Small intestine (tissue), 7 donors: Measurements from ENCODE around the gene AHNAK. TPM values are rescaled to one million over a fixed set of nuclear protein-coding genes. Genes with fewer than 3 reads are reported as not detected.
A peak's percentile ranks its signal among the peaks of the same experiment; 100 is the strongest.
"Not testable (repeated sequence)": the region's sequence is repeated elsewhere in the genome, so short reads cannot be mapped to it uniquely, and the experiment has no call there.

ENCODE experiments used
- DNase-seq, 2 donors: peaks; one replicate each; pipeline versions ENCODE4 v3.0.0 to v3.0.0-alpha.2; 2013
- FAIRE-seq: peaks from 2 replicates; lab custom pipeline; 2012; peaks lifted over from hg19 to GRCh38; lab: Jason Lieb, UNC
- H3K27ac ChIP-seq, 3 donors: one replicate each; pipeline ENCODE4 v1.5.1; 2013; ENCODE audit warnings: low read length in 2 of 3, mild to moderate bottlenecking in 2 of 3, control low read depth in 1 of 3, inconsistent platforms in 1 of 3, low read depth in 1 of 3, moderate library complexity in 1 of 3
- H3K27me3 ChIP-seq, 3 donors: one replicate each; pipeline ENCODE4 v1.6.1; 2013; ENCODE audit warnings: low read length in 3 of 3, inconsistent platforms in 1 of 3; ENCODE audit not compliant: control insufficient read depth in 3 of 3, insufficient read depth in 3 of 3
- H3K36me3 ChIP-seq, 3 donors: one replicate each; pipeline ENCODE4 v1.6.1; 2013; ENCODE audit warnings: low read length in 3 of 3, inconsistent platforms in 1 of 3, low read depth in 1 of 3, mild to moderate bottlenecking in 1 of 3, moderate library complexity in 1 of 3; ENCODE audit not compliant: control insufficient read depth in 3 of 3, insufficient read depth in 2 of 3
- H3K4me1 ChIP-seq, 3 donors: one replicate each; pipeline ENCODE4 v1.6.1; 2013; ENCODE audit warnings: low read length in 2 of 3, inconsistent platforms in 1 of 3, low read depth in 1 of 3, mild to moderate bottlenecking in 1 of 3, moderate library complexity in 1 of 3; ENCODE audit not compliant: control insufficient read depth in 3 of 3, insufficient read depth in 2 of 3
- H3K4me3 ChIP-seq, 3 donors: one replicate each; pipeline ENCODE4 v1.5.1; 2013; ENCODE audit warnings: low read length in 3 of 3, control low read depth in 1 of 3, inconsistent platforms in 1 of 3, low read depth in 1 of 3, mild to moderate bottlenecking in 1 of 3, moderate library complexity in 1 of 3
- H3K9me3 ChIP-seq, 2 donors: one replicate each; pipeline ENCODE4 v1.6.1; 2013; ENCODE audit warnings: low read depth in 1 of 2, low read length in 1 of 2; ENCODE audit not compliant: control insufficient read depth in 2 of 2, insufficient read depth in 1 of 2
- WGBS, 3 donors: extraction: QIAGEN DNeasy Blood & Tissue Kit; methylation state at CpG; one replicate each; pipeline ENCODE4 v1.1.7; 2013; 5-methylcytosine and 5-hydroxymethylcytosine counted together
- polyA plus RNA-seq, 4 donors: library from polyadenylated mRNA; stranded (reverse) in 3 of 4; unstranded in 1 of 4; fragments of 200-250 nt in 3 of 4; fragments of 120-200 nt in 1 of 4; gene quantifications; one replicate each; pipeline versions ENCODE4 v1.2.1 to v1.2.3, GENCODE V29; 2013
- donor health status: healthy with polysubstance abuse.
- donor health status: control.
- donor health status: control.
- donor health status: Bipolar disorder and iron deficiency.
- donor health status: healthy.

AHNAK gene
- polyA plus RNA-seq, 4 donors, result 72.1 to 110 (median 86.8) TPM

- not testable (repeated sequence) for FAIRE-seq, H3K36me3 ChIP-seq, H3K27ac ChIP-seq, H3K27me3 ChIP-seq, DNase-seq, H3K9me3 ChIP-seq, H3K4me3 ChIP-seq
- peaks cover 12 to 70% (median 27%) of the 10 kb centered on the region in 3 donors for H3K4me1 ChIP-seq
- WGBS, 3 donors, result 84 to 100% (median 93%) methylated on average over 2 of the region's 2 CpGs
Measured at GRCh38 chr11:62550478-62550877, 3.9 kb upstream of the AHNAK start.

GRCh38 chr11:62548545-62549335, 2.1 kb upstream of the AHNAK start:
- WGBS, 3 donors, result 69 to 77% (median 73%) methylated on average over 17 of the region's 17 CpGs
- Histone ChIP-seq H3K27ac (peak overlapping the region in 2 of 3 donors; percentile 8 to 48), H3K4me3 (no peak overlapping the region), H3K9me3 (no peaks in the 10 kb centered on the region), H3K4me1 (peaks cover 4 to 63% (median 16%) of the 10 kb centered on the region in 3 donors), H3K36me3 (peaks cover 0 to 3% (median 0%) of the 10 kb centered on the region in 3 donors), H3K27me3 (no peaks in the 10 kb centered on the region)
- FAIRE-seq, result no peak
- peak; percentile 51 to 61 for DNase-seq

GRCh38 chr11:62547691-62548281, 1.2 kb upstream of the AHNAK start:
- H3K27ac ChIP-seq, result peak overlapping the region in 2 of 3 donors; percentile 63 to 94
- H3K36me3 ChIP-seq, result peaks cover 0 to 13% (median 0%) of the 10 kb centered on the region in 3 donors
- H3K4me3 ChIP-seq, result peak overlapping the region in 1 of 3 donors; percentile 92
- 66 to 76% (median 72%) methylated on average over 8 of the region's 8 CpGs for WGBS, 3 donors
- FAIRE-seq (no peak), DNase-seq (peak in 1 of 2 donors; percentile 29)
- H3K4me1 ChIP-seq, result peaks cover 4 to 64% (median 12%) of the 10 kb centered on the region in 3 donors
- no peaks in the 10 kb centered on the region for H3K9me3 ChIP-seq
- H3K27me3 ChIP-seq, result no peaks in the 10 kb centered on the region

- Histone ChIP-seq H3K27me3 (no peaks in the 10 kb centered on the region), H3K27ac (peak overlapping the region; percentile 56 to 94 (median 63)), H3K36me3 (peaks cover 0 to 18% (median 0%) of the 10 kb centered on the region in 3 donors), H3K9me3 (no peaks in the 10 kb centered on the region), H3K4me1 (peaks cover 2 to 64% (median 11%) of the 10 kb centered on the region in 3 donors), H3K4me3 (peak overlapping the region; percentile 91 to 93 (median 92))
- peak; percentile 52 to 84 for DNase-seq
- WGBS, 3 donors, result 17 to 32% (median 30%) methylated on average over 34 to 40 of the region's 40 CpGs
- no peak for FAIRE-seq
Measured at GRCh38 chr11:62546929-62547625, 471 bp upstream of the AHNAK start.

- Histone ChIP-seq H3K36me3 (peaks cover 0 to 32% (median 0%) of the 10 kb centered on the region in 3 donors), H3K4me1 (peaks cover 8 to 65% (median 10%) of the 10 kb centered on the region in 3 donors), H3K9me3 (no peaks in the 10 kb centered on the region), H3K27ac (peak overlapping the region; percentile 94 to 96 (median 95)), H3K4me3 (peak overlapping the region; percentile 91 to 93 (median 92)), H3K27me3 (no peaks in the 10 kb centered on the region)
- WGBS, 3 donors, result 1% methylated on average over 45 to 59 of the region's 59 CpGs
- DNase-seq, result peak; percentile 88 to 91
- FAIRE-seq, result no peak
Measured at GRCh38 chr11:62545437-62546243, 966 bp downstream of the AHNAK start.

GRCh38 chr11:62544581-62545436, 1.8 kb downstream of the AHNAK start:
- 4 to 6% (median 5%) methylated on average over 26 to 32 of the region's 32 CpGs for WGBS, 3 donors
- H3K4me1 ChIP-seq, result peaks cover 12 to 73% (median 14%) of the 10 kb centered on the region in 3 donors
- FAIRE-seq, result no peak

More at GRCh38 chr11:62544581-62545436, 1.8 kb downstream of the AHNAK start:
- no peaks in the 10 kb centered on the region for H3K9me3 ChIP-seq
- H3K27ac ChIP-seq, result peak overlapping the region; percentile 94 to 96 (median 95)
- H3K27me3 ChIP-seq, result no peaks in the 10 kb centered on the region
- peaks cover 0 to 40% (median 0%) of the 10 kb centered on the region in 3 donors for H3K36me3 ChIP-seq
- DNase-seq, result peak; percentile 51 to 73
- peak overlapping the region; percentile 91 to 93 (median 92) for H3K4me3 ChIP-seq
